Left ventricle myocardium superior (tissue), 1 donor: ENCODE measurements around the gene TMEM25. TPM values are rescaled to one million over a fixed set of nuclear protein-coding genes. Genes with fewer than 3 reads are reported as not detected.
"Not testable (repeated sequence)": the region's sequence is repeated elsewhere in the genome, so short reads cannot be mapped to it uniquely, and the experiment has no call there.

Source experiments
- ATAC-seq: fragments of 200-7000 bp; cut with Tn5 transposase; one replicate; pipeline ENCODE4 v1.9.1; 2020; ENCODE audit warnings: mild to moderate bottlenecking, moderate library complexity
- DNase-seq: peaks from one replicate; pipeline ENCODE4 v3.0.0-alpha.2; 2020
- intact Hi-C: fragments of 100-400 bp; cut with micrococcal nuclease; formaldehyde crosslinking; loops from one replicate; pipeline ENCODE4 v1.11.0; 2022
- long read RNA-seq: library from polyadenylated mRNA; unstranded; transcript quantifications from one replicate; pipeline ENCODE4 v2.0.0, GENCODE V29; 2021
- total RNA-seq: library from RNA; stranded (reverse); fragmentation: NEBNext Ultra II Directional; extraction: Animal tissue kit (Norgen Biotek cat#: 25700); gene quantifications from one replicate; pipeline ENCODE4 v1.2.1, GENCODE V29; 2021
- donor health status: DM: no; HTN: yes; CAD: no; lungs with severe emphysema.

Gene TMEM25
- total RNA-seq, result 13.4 TPM
- long read RNA-seq, transcript TMEM25-201 (9 exons, 2,409 nt), result major isoform, 9 of 33 reads
- long read RNA-seq, partial matches to known transcripts, result 2 of 33 reads
- long read RNA-seq, other reads (novel, unspliced or antisense), result 17 of 33 reads

DNA sequence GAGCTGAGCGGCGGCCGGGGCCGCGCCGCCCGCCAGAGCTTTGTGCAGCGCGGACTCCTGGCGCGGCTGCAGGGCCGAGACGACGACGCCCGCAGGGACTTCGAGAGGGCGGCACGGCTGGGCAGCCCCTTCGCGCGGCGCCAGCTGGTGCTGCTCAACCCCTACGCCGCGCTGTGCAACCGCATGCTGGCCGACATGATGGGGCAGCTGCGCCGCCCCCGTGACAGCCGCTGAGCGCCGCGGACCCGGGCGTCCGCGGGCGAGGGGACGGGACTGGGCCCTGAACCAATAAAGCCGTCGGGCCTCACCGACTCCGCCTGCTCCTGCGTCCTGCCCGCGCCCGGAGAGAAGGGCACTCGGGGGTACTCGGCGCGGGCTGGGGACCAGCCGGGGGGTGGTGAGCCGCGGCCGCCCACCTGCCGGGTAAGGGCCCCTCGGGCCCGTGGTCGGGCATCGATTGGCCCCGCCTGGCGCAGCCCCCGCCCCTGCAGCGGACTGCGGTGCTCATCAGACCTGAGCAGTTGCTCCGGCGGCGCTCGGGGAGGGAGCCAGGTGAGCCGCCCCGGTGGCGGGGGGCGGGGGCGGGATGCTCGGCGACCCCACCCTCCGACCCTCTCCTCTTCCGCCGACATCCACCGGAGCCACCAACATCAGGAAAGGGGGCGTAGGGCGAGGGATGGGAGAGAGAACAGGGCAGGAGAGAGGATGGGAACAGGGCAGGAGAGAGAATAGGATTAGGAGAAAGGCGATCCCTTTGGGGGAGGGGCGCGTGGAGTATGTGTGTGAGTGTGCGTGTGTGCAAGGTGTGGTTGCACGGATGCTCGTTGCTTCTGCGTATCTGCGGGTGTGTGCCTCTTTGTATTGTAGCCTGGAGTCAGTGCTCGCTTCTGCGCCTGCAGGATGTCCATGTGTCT lies at the start of gene TMEM25:
Gene TMEM25, plus strand, starts transcription at position 510 of the 914 bp plus-strand sequence. CDS start 610 bp downstream, outside the sequence.
- intact Hi-C loops, result no loop called here
- DNase-seq, result peak; percentile 77
- peak; percentile 89 for ATAC-seq

DNA sequence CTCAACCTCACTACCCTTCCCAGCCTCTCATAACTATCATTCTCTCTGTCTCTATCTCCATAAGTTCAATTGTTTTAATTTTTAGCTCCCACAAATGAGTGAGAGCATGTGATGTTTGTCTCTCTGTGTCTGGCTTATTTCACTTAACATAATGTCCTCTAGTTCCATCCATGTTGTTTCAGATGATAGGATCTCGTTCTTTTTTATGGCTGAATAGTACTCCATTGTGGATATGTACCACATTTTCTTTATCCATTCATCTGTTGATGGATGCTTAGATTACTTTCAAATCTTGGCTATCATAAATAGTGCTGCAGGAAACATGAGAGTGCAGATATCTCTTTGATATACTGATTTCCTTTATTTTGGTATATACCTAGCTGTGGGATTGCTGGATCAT lies 49.8 kb upstream of the TMEM25 start:
- intact Hi-C loops, DNase-seq, ATAC-seq: not testable (repeated sequence)

DNA sequence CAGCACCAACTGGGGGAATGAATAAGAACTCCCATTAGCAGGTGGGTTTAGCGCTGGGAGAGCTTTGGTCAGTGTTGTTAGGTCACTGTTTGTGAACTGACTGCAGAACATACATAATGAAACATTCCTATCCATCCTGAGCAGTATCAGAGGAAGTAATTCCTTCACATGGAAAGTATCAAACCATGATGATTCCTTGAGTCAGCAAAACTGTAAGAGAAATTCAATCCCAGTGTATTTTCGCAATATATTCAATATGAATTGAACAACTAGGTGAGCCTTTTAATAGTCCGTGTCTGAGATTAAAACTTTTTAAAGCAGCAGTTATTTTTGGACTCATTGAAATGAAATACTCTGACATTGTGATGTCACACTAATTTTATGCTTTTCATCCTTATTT lies 46.6 kb upstream of the TMEM25 start:
- ATAC-seq, result no peak
- intact Hi-C loops, result no loop called here
- no peak for DNase-seq

DNA sequence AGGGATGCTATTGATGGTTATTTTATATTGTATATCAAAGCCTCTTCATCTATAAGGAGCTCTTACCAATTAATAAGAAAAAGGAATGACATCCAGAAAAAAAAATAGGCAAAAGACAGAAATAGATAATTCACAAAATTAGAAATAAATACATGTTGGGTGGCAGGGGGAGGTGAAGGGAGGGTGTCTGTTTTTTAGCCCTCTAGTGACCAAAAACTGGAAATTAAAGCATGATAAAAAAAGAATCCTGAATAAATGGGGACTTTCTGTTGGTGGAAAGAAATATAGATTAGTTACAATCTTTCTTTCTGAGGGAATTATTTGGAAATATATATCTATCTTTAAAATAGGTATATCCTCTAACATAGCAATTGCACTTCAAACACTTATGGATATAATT lies 45.7 kb upstream of the TMEM25 start:
- ATAC-seq (no peak), DNase-seq (no peak)
- intact Hi-C loops, result loop anchor here (5.0 kb wide), 1 partner anchor 88 kb away; no protein-coding TSS in a partner anchor

DNA sequence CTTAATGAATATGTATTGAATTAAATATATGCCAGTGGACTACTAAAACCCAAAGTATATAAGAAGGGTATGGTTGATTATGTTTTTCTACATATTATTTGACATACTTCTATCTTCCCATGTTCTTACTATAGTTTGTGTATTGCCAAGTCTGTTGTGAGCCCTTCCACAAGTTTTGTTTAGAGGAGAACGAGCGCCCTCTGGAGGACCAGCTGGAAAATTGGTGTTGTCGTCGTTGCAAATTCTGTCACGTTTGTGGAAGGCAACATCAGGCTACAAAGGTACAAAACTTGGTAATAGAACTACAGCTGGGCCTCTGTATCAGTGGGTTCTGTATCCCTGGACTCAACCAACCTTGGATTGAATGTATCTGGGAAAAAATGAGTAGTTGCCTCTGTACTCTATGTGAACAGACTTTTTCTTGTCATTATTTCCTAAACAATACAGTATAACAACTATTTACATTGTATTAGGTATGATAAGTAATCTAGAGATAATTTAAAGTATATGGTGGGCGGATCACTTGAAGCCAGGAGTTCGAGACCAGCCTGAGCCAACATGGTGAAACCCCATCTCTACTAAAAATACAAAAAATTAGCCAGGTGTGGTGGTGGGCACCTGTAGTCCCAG lies 42.4 kb upstream of the TMEM25 start:
- peak; percentile 65 for ATAC-seq
- DNase-seq, result peak; percentile 43
- intact Hi-C loops, result loop anchor here (5.0 kb wide), 1 partner anchor 91 kb away; no protein-coding TSS in a partner anchor

DNA sequence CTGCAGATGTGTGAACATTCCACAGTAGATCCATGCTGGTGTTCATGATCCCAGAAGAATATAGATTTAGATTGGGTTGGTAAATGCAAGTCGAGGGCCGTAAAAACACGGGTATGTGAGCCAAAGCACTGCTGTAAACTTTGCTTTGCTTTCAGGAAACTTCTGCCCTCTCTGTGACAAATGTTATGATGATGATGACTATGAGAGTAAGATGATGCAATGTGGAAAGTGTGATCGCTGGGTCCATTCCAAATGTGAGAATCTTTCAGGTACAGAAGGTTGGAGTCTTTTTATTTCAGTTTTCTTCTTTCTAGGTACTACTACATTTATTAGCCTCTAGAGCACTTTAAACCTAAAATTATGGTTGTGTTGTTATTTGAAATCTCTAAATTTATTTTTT lies 40.0 kb upstream of the TMEM25 start:
- intact Hi-C loops, result loop anchor here (5.0 kb wide), 1 partner anchor 109 kb away; no protein-coding TSS in a partner anchor
- no peak for ATAC-seq
- DNase-seq, result no peak

DNA sequence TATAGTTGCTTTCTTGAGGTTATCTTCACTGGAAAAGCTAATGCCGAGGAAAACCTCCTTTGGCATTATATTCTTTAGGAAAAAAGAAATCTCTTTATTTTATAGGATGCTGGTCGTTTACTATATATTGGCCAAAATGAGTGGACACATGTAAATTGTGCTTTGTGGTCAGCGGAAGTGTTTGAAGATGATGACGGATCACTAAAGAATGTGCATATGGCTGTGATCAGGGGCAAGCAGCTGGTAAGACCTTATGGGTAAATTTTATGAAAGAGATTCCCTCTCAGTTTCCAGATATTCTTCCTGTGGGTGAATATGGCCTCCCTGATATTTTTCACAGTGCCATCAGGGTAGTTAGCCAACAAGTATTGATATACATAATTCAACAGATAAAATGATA lies 33.2 kb upstream of the TMEM25 start:
- no peak for ATAC-seq
- intact Hi-C loops, result no loop called here
- DNase-seq, result no peak

DNA sequence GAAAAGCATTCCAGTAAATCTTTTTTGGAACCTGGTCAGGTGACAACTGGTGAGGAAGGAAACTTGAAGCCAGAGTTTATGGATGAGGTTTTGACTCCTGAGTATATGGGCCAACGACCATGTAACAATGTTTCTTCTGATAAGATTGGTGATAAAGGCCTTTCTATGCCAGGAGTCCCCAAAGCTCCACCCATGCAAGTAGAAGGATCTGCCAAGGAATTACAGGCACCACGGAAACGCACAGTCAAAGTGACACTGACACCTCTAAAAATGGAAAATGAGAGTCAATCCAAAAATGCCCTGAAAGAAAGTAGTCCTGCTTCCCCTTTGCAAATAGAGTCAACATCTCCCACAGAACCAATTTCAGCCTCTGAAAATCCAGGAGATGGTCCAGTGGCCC lies 27.8 kb upstream of the TMEM25 start:
- peak; percentile 64 for ATAC-seq
- intact Hi-C loops, result no loop called here
- DNase-seq, result no peak

DNA sequence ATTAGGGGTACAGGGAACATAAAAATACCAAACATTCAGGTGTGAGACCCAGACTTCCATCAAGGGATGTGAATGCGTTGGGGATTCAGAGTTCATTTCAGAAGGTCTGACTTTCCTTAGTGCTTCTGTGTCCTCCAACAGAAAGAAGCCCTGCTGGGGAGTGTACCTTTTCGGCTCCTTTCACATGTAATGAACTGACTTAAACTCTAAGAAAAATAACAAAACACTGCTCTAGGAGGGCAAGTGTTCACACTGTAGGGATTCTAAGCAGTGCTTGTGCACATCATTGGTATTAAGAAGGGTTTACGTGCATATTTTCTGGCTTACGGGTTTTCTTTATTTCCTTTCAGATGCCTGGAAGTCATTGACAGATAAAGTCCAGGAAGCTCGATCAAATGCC lies 19.4 kb upstream of the TMEM25 start:
- ATAC-seq (no peak), DNase-seq (no peak)
- intact Hi-C loops, result no loop called here

DNA sequence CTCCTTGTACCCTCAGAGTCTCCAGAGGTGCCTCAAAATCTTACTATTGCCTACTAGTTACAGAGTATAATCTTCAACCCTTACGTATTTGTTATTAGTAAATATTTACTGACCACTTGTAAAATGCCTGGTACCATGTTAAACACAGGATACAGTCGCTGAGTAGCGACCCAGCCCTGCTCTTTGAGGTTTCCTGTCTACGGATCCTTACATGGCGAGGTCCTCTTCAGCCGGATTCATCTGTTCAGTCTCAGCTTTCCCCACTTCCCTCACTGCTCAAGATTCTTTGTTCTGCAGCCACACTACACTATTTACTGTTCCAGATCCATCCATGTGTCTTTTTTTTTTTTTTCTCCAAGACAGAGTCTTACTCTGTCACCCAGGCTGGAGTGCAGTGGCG lies 16.9 kb upstream of the TMEM25 start:
- no peak for ATAC-seq
- intact Hi-C loops, result no loop called here
- no peak for DNase-seq

DNA sequence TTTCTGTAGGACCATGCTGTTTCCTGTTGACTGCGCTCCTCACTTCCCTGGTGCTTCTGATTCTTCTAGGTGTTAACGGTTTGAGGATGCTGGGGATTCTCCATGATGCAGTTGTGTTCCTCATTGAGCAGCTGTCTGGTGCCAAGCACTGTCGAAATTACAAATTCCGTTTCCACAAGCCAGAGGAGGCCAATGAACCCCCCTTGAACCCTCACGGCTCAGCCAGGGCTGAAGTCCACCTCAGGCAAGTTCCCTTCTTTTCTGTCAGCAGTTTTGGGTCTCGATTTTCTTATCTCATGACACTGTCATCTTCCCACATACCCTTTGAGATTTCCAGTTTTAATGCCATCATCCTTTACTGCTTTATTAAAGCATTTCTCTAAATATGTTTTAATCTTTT lies 11.4 kb upstream of the TMEM25 start:
- intact Hi-C loops, result no loop called here
- ATAC-seq, result no peak
- no peak for DNase-seq

DNA sequence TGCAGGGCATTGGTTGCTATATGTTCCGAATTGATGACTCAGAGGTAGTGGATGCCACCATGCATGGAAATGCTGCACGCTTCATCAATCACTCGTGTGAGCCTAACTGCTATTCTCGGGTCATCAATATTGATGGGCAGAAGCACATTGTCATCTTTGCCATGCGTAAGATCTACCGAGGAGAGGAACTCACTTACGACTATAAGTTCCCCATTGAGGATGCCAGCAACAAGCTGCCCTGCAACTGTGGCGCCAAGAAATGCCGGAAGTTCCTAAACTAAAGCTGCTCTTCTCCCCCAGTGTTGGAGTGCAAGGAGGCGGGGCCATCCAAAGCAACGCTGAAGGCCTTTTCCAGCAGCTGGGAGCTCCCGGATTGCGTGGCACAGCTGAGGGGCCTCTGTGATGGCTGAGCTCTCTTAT lies 9.1 kb upstream of the TMEM25 start:
- intact Hi-C loops, result no loop called here
- DNase-seq, result no peak
- ATAC-seq, result peak; percentile 28

DNA sequence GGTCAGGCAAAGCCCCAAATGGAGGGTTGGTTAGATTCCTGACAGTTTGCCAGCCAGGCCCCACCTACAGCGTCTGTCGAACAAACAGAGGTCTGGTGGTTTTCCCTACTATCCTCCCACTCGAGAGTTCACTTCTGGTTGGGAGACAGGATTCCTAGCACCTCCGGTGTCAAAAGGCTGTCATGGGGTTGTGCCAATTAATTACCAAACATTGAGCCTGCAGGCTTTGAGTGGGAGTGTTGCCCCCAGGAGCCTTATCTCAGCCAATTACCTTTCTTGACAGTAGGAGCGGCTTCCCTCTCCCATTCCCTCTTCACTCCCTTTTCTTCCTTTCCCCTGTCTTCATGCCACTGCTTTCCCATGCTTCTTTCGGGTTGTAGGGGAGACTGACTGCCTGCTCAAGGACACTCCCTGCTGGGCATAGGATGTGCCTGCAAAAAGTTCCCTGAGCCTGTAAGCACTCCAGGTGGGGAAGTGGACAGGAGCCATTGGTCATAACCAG lies 8.4 kb upstream of the TMEM25 start:
- DNase-seq, result no peak
- intact Hi-C loops, result no loop called here
- peak; percentile 60 for ATAC-seq

DNA sequence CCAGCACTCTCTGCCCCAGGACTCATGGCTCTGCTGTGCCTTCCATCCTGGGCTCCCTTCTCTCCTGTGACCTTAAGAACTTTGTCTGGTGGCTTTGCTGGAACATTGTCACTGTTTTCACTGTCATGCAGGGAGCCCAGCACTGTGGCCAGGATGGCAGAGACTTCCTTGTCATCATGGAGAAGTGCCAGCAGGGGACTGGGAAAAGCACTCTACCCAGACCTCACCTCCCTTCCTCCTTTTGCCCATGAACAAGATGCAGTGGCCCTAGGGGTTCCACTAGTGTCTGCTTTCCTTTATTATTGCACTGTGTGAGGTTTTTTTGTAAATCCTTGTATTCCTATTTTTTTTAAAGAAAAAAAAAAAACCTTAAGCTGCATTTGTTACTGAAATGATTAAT lies 6.6 kb upstream of the TMEM25 start:
- ATAC-seq, result peak; percentile 42
- DNase-seq, result no peak
- intact Hi-C loops, result no loop called here

DNA sequence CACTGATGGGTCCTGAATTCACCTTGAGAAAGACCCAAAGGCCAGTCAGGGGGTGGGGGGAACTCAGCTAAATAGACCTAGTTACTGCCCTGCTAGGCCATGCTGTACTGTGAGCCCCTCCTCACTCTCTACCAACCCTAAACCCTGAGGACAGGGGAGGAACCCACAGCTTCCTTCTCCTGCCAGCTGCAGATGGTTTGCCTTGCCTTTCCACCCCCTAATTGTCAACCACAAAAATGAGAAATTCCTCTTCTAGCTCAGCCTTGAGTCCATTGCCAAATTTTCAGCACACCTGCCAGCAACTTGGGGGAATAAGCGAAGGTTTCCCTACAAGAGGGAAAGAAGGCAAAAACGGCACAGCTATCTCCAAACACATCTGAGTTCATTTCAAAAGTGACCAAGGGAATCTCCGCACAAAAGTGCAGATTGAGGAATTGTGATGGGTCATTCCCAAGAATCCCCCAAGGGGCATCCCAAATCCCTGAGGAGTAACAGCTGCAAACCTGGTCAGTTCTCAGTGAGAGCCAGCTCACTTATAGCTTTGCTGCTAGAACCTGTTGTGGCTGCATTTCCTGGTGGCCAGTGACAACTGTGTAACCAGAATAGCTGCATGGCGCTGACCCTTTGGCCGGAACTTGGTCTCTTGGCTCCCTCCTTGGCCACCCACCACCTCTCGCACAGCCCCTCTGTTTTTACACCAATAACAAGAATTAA lies 6.1 kb upstream of the TMEM25 start:
- DNase-seq, result no peak
- ATAC-seq, result peak; percentile 25
- intact Hi-C loops, result no loop called here

DNA sequence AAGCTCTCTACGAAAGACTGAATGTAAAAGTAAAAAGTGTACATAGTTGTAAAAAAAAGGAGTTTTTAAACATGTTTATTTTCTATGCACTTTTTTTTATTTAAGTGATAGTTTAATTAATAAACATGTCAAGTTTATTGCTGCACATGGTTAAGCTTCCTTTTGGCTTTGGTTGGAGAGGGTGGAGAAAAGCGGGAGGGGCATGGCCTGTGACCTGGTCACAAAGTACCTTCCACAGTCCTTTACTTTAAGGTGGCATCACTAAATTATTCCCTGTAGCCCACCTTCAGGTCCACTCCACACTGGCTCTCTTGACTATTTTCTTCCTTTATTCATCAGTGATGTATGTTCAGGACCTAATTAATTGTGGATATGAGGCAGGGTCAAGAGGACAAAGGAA lies 4.3 kb upstream of the TMEM25 start:
- intact Hi-C loops, result no loop called here
- no peak for ATAC-seq

DNA sequence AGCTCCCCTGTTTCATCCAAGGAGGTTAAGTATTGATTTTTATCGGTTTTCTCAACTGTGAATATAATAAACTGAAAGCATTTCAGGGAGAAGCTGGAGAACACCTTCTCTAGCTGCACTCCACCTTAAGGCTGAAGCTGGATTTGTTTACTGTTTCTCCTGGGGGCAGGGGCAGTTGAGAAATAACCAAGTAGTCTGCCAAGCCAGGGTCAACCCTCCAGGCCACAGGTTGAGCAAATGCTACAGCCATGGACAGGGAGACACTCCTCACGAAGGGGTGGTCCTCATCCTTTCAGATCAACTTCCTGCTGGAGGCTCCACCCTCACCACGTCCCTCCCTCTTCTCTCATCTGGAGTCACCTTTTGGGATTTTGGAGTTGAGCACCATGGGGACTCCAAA lies 3.9 kb upstream of the TMEM25 start, which contains the start of gene TTC36:
Gene TTC36, plus strand, starts transcription at position 366 of the 400 bp plus-strand sequence. Its CDS starts 21 bp downstream, at position 387.
- intact Hi-C loops, result no loop called here
- ATAC-seq, result no peak
- no peak for DNase-seq

More for the DNA sequence above, 4.3 kb upstream of the TMEM25 start:
- no peak for DNase-seq

DNA sequence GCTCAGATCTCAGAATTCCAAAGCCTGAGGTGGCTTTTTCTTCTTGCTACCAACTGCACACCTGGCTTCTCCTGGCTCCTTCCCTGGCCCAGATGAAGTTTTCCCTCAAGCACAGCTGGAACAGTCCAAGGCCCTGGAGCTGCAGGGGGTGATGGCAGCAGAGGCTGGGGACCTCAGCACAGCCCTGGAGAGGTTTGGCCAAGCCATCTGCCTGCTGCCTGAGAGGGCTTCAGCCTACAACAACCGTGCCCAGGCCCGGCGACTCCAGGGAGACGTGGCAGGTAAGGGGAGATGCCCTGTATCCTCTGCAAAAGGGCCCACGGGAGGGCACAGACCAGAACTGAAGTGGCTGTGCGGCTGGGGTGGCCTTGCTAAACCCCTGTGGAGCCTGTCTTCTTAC lies 2.5 kb upstream of the TMEM25 start:
- ATAC-seq (no peak), DNase-seq (no peak)
- intact Hi-C loops, result no loop called here

DNA sequence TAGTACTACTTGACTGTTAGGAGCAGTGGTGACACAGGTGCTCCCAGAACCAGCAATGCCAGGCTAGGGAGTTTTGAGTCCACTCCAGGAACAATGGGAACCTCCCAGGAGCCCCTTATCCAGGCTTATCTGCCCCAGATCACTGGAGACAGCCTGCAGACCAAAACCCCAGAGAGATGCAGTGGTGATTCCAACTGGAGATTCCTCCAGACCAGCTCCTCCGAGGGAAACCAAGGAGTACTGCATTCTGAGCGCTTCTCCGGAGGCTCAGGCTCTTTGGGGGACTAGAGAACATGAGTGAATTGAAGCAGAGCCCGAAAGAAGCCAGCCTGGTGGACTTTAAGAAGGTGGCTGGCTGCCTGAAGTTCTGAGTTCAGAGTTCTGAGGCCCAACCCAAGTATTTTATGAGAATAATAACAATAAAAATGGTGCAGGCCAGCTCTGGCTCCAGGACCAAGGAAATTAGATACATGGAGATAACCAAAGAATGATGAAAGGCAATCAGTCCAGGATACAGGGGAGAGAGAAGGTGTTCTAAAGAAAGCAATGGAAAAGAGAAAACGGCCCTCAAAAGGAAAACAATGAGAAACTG lies 1.3 kb upstream of the TMEM25 start:
- ATAC-seq (no peak), DNase-seq (no peak)
- intact Hi-C loops, result no loop called here
